NCI-H748 treated with DMSO at 0.1 percent for 48 hours (cell line): Measurements from ENCODE around the gene OBP2B.
"Not testable (repeated sequence)": the region's sequence is repeated elsewhere in the genome, so short reads cannot be mapped to it uniquely, and the experiment has no call there.

Experiments used
- DNase-seq: peaks from one replicate; lab custom pipeline; 2025; lab: John Stamatoyannopoulos, UW

OBP2B gene

DNA sequence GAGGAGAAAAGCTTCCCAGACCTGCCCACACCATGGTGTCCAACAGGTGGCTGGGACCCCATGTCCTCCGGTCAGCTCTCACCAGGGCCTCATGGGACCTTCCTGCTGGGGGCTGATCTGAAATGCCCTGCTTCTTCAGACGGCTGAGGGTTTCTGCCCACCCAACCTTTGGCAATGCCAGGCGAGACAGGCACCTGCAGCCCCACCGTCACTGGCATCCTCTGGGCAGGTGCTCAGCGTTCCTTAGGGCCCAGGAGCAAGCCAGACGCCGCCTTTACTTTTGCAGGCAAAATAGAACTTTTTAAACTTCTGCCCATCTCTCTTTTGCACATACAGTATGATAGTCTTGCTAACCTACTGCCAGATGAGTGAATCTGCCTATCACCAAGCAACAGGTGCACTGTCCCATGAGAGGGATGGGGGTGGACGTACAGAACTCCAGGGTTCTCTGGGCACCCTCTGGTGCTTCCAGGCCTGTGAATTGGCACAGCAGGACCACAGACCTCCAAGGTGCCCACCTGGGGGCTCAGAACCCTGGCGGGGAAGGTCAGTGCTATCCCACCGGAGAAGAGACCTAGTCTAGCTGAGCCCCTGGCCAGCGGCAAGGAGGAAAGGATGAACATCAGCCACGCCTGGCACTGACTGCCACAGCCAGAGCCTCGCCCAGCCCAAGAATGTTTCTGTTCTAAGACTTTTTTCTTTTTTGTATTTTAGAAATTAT, 7.5 kb downstream of the OBP2B start:
- DNase-seq: no peak

GRCh38 chr9:133200631-133201030, 8.4 kb downstream of the OBP2B start:
- no peak for DNase-seq

DNA sequence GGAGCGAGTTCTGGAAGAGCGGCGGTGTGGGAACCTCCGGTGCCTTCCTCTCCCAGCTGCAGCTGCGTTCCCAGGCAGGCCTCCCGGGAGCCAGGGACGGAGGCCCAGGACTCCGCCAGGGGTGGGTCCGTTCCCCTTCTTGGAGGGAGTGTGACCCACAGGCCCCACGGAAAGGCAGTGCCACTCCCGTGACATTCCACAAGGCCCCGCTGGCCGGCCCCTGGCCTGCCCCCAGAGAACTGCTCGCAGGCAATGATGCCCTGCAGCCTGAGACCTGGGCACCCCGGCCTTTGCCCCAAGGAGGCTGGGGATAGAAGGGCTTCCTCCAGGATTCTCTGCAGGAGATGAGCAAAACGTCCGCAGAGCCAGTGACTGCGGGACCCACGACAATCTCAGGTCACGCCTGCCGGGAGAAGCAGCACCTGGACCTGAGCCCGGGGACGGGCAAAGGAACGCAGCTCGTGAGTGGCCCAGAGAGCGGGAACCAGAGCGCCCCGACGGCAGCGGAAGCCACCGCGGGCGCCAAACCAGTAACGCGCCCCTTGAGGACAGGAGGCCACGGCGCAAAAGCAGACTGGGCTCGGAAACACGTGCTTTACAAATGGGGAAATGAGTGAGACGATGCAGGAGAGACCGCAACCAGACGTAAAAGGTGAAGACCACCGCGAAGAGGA, 9.3 kb downstream of the OBP2B start:
- no peak for DNase-seq

DNA sequence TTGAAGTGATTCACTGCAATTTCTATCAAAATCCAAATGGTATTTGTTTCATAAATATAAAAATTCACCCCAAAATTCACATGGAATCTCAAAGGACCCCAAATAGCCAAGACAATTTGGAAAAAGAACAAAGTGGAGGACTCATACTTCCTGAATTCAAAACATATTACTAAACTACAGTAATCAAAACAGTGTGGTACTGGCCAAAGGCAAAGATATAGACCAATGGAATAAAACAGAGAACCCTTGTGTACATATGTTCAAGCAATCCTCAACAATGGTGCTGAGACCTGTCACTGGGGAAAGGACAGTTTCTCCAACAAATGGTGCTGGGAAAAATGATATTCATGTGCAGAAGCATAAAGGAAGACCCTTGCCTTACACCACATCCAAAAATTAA, 14.0 kb downstream of the OBP2B start:
- no peak for DNase-seq

DNA sequence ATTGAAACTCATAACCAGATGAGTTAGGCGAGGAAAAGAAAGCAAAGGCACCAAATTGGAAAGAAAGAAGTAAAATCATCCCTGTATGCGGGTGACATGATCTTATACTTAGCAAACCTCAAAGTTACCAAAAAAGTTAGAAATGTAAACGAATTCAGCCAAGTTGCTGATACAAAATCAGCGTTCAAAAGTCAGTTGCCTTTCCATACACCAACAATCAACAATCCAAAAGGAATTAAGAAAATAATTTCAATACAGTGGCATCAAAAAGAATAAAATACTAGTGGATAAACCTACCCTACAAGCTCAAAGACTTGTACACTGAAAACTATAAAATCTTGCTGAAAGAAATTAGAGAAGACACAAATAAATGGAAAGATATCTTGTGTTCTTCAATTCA, 14.5 kb downstream of the OBP2B start:
- no peak for DNase-seq

DNA sequence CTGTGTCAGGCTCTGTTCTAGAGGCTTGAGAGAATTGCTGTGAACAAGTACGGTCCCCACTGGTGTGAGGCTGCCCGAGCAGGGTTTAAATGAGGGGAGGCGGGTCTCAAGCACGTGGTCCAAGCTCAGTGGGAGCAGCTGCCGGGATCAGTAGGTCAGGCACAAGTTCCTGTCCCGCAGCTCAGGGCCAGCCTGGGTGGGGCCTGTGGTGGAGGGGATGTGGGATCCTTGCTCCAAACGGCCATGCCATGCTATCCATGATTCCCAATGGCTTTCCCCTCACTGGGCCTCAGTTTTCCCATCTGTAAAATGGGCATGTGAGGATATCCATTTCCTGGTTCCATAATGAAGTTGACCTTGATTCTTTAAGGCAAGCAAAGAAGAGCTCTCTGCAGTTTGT, 17.1 kb downstream of the OBP2B start:
- DNase-seq: no peak

- DNase-seq: no peak
Measured at GRCh38 chr9:133189826-133190225, 19.2 kb downstream of the OBP2B start.

GRCh38 chr9:133188843-133189180, 20.2 kb downstream of the OBP2B start:
- no peak for DNase-seq

- DNase-seq: no peak
Measured at GRCh38 chr9:133188006-133188842, 20.8 kb downstream of the OBP2B start.

DNA sequence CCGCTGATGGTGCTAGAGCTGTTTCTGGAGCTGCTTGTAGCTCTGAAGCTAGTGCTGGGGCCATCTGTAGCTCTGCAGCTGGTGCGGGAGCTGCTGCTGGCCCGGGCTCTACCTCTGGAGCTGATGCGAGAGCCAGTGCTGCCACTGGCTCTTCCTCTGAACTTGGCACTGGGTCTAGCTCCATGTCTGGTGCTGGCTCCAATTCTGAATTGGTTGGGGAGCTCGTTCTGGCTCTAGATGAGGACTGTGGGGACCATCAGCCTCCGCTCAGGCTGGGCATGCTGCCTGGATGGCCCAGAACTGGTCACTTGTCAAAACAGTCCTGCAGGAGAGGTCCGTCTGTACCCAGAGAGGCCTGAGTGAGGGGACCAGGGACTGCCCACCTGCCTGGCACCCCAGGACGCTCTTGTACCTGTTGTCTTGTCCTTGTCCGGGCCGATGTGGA, 21.5 kb downstream of the OBP2B start:
- no peak for DNase-seq

DNA sequence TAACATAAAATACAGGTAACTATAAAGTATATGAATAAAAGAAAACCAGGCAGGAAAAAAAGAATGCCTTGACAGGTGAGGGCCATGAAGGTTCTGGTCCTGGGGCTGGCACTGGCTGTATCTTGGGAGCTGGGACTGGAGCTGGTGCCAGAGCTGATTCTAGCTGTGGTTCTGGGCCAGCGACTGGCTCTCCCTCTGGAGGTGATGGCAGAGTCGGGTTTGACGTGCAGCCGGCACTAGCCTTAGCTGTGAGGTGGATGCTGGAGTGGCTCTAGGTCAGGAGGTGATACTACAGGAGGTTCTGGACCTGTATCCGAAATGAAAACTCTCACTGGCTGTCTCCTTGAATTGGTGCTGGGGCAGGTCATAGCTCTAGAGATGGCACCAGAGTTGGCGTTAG, 22.3 kb downstream of the OBP2B start:
- no peak for DNase-seq

DNA sequence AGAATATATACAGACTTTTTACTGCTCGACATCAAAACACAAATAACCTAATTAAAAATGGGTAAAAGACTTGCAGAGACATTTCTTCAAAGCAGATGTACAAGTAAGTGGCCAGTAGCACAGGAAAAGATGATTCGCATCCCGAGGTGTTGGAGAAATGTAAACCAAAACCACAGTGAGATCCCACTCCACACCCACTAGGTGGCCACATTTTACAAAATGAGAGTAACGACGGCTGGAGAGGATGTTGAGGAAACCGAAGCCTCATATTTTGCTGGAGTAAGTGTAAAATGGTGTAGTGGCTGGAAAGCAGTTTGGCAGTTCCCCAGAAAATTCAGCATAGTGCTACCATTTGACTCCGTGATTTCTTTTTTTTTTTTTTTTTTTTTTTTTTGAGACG, 24.1 kb downstream of the OBP2B start:
- DNase-seq: peak; percentile 40

GRCh38 chr9:133182151-133182550, 26.9 kb downstream of the OBP2B start:
- DNase-seq: no peak

DNA sequence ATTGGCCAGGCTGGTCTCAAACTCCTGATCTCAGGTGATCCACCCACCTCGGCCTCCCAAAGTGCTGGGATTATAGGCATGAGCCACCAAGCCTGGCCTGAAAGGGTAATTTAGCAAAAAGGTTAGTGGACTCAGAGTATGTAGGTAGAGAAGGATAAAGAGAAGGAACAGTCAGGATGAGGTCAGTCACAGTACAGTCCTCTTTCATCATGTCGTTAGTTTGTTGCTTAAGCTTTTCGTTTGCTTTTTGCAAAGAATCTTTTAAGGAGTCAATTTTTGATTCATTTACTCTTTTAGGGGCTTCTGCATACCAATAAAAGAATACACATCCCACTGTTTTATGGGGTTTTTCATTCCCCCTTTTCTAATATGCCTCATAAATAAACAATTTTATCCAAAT, 27.5 kb downstream of the OBP2B start:
- no peak for DNase-seq

DNA sequence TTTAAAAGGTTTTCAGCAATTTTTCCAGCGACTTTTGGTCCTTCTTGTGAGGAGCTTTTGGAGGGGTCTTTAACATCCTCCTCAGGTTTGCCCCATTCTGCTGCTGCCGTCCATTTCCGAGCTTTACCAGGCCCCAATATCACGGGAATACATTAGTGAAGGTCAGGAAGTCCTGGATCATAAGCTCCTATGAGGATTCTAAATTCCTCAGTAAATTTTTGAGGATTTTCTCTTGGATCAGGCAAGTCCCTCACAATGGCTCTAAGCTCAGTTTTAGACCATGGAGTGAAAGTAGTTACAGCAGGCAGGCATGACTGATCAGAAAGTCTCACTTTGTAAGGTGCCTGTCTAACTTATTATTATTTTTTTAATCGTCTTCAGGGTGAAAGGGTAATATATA, 28.1 kb downstream of the OBP2B start:
- DNase-seq: no peak

GRCh38 chr9:133173056-133173455, 36.0 kb downstream of the OBP2B start:
- no peak for DNase-seq

DNA sequence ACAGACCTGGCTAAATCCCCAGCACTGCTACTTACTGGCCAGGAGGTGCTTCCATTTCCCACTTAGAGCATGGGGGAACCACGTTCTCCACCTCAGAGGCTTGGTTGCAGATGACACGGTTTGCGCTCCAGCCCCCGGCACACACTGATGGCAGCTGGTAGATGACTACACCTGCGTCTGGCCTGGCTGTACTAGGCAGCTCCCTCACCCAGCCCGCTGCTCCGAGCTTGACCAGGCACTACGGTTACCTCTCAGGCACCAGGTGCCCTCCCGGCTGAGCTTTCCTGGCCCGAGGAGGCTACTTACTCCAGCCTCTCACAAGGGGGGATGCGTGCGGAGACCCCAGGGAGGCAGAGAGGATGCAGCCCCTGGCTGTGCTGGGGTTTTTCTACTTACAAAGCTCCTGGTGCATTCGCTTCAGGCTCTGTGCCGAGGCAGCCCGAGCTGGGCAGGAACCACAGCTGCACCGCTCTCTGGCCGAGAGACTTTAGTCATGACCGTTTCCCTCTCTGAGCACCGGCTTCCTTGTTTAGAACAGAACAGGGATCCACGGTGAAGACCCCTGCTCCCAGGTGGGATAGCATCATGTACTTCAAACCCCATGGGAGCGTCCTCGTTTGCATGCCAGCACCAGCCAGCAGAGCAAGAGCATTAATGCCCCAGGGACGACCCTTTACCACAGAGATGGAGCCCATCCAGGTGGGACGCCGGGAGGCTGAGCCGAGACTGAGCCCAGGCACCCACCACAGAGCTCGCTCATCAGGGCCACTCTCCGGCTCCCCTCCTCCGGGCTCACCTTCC, 37.7 kb downstream of the OBP2B start:
- no peak for DNase-seq

DNA sequence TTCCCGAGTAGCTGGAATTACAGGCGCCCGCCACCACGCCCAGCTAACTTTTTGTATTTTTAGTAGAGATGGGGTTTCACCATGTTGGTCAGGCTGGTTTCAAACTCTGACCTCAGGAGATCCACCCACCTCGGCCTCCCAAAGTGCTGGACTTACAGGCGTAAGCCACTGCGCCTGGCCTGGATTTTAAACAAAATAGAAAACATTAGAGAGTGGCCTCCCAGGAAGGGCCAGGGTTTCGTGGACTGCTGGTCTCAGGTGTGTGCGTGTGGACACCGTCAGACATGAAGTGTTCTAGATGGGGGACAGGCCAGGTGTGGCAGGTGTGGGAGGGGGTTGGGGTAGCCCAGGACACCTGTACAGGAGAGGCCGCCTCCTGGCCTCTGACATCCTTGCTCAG, 38.3 kb downstream of the OBP2B start:
- DNase-seq: no peak

GRCh38 chr9:133169687-133170086, 39.4 kb downstream of the OBP2B start:
- DNase-seq: not testable (repeated sequence)

GRCh38 chr9:133169102-133169501, 39.9 kb downstream of the OBP2B start:
- no peak for DNase-seq

- DNase-seq: no peak
Measured at GRCh38 chr9:133168432-133168831, 40.6 kb downstream of the OBP2B start.

DNA sequence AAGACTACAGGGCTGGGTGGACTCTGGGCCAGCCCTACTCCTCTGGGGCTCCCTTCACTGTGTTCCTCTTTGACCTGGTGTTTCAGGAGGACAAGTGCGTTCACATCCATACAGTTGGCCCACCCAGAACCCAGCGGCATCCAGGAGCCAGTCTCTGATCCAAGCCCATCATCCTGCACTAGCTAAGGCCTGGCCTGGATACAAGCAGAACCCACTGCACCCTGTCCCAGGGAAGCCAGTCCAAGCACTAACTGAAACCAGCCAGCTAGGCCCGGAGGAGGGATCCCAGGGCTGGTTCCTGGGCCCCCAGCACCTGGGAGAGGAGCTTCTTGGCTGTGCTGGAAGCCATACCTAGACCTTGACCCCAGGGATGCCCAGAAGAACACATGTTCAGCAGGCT, 41.3 kb downstream of the OBP2B start:
- DNase-seq: no peak
